SK-N-SH (cell line): Measurements from ENCODE around the gene SLC9A6. TPM values are rescaled to one million over a fixed set of nuclear protein-coding genes. Genes with fewer than 3 reads are reported as not detected.

Source experiments
- CTCF ChIA-PET: fragments of 300-600, 350-600 bp; formaldehyde crosslinking; extraction: SDS; loops from one replicate; lab custom pipeline; 2021; lab: Yijun Ruan, JAX
- POLR2A ChIA-PET: fragments of 350-600 bp; sonication (Branson Sonifier 250); formaldehyde crosslinking; extraction: SDS; loops from one replicate; lab custom pipeline; 2020; ENCODE audit warnings: antibody characterized with exemption, inconsistent platforms; lab: Yijun Ruan, JAX
- DNase-seq: peaks from one replicate; pipeline ENCODE4 v3.0.0; 2012
- H2AFZ ChIP-seq: fragments of 200-600 bp; sonication (generic); 2 replicates; pipeline ENCODE4 v1.8.1; 2016; ENCODE audit warnings: antibody characterized with exemption, mild to moderate bottlenecking, low read depth
- H3F3A ChIP-seq: fragments of 200-600 bp; sonication (generic); replicated peaks from 2 replicates; pipeline ENCODE3; 2016; ENCODE audit warnings: antibody characterized with exemption, mild to moderate bottlenecking; ENCODE audit not compliant: insufficient read depth
- H3K27ac ChIP-seq, 2 experiments: fragments of 200-500 bp in 1 of 2; fragments of 200-600 bp in 1 of 2; sonication (Bioruptor generic) in 1 of 2; sonication (generic), shearing (Covaris generic) in 1 of 2; 2 replicates each; pipeline versions ENCODE4 v1.5.1 to v1.6.1; 2014 to 2016; ENCODE audit warnings: low read depth in 2 of 2, inconsistent platforms in 1 of 2, low read length in 1 of 2, mild to moderate bottlenecking in 1 of 2, mixed read lengths in 1 of 2
- H3K27me3 ChIP-seq: fragments of 200-600 bp; sonication (generic), shearing (Covaris generic); 2 replicates; pipeline ENCODE4 v1.6.1; 2016; ENCODE audit warnings: mixed run types; ENCODE audit not compliant: insufficient read depth
- H3K36me3 ChIP-seq, 2 experiments: fragments of 200-500 bp in 1 of 2; fragments of 200-600 bp in 1 of 2; sonication (Bioruptor generic) in 1 of 2; sonication (generic) in 1 of 2; replicated peaks in 1 of 2; 2 replicates each; pipeline versions ENCODE3 to v1.5.1; 2014 to 2016; ENCODE audit warnings: low read length in 1 of 2, mild to moderate bottlenecking in 1 of 2; ENCODE audit not compliant: insufficient read depth in 2 of 2, control insufficient read depth in 1 of 2
- H3K4me1 ChIP-seq, 2 experiments: fragments of 200-500 bp in 1 of 2; fragments of 200-600 bp in 1 of 2; sonication (Bioruptor generic) in 1 of 2; sonication (generic), shearing (Covaris generic) in 1 of 2; 2 replicates each; pipeline versions ENCODE4 v1.5.1 to v1.6.1; 2014 to 2016; ENCODE audit warnings: low read depth in 1 of 2, low read length in 1 of 2, mixed run types in 1 of 2; ENCODE audit not compliant: insufficient read depth in 2 of 2, control insufficient read depth in 1 of 2
- H3K4me2 ChIP-seq: fragments of 200-600 bp; sonication (generic), shearing (Covaris generic); 2 replicates; pipeline ENCODE4 v1.6.1; 2017; ENCODE audit warnings: mixed run types
- H3K4me3 ChIP-seq, 2 experiments: fragments of 200-500 bp in 1 of 2; fragments of 200-600 bp in 1 of 2; sonication (Bioruptor generic) in 1 of 2; sonication (generic), shearing (Covaris generic) in 1 of 2; 2 replicates each; pipeline versions ENCODE4 v1.5.1 to v1.8.1; 2014 to 2016; ENCODE audit warnings: low read depth in 2 of 2, inconsistent platforms in 1 of 2, low read length in 1 of 2, mild to moderate bottlenecking in 1 of 2, mixed read lengths in 1 of 2, moderate library complexity in 1 of 2
- H3K79me2 ChIP-seq: fragments of 200-600 bp; sonication (generic); 2 replicates; pipeline ENCODE4 v1.8.1; 2017; ENCODE audit warnings: mild to moderate bottlenecking; ENCODE audit not compliant: insufficient read depth
- H3K9ac ChIP-seq: fragments of 200-600 bp; sonication (generic); 2 replicates; pipeline ENCODE4 v1.6.1; 2017; ENCODE audit warnings: mixed run types
- H3K9me2 ChIP-seq: fragments of 200-600 bp; sonication (generic); 2 replicates; pipeline ENCODE4 v1.6.1; 2017; ENCODE audit warnings: mixed run types
- H3K9me3 ChIP-seq: fragments of 200-600 bp; sonication (generic); 2 replicates; pipeline ENCODE4 v1.6.1; 2017; ENCODE audit warnings: mixed run types, mild to moderate bottlenecking, moderate library complexity
- H4K20me1 ChIP-seq: fragments of 200-600 bp; sonication (generic); 2 replicates; pipeline ENCODE4 v1.6.1; 2017; ENCODE audit warnings: mild to moderate bottlenecking, mixed run types; ENCODE audit not compliant: insufficient read depth
- CHD2 ChIP-seq: fragments of 150-350 bp; IDR thresholded peaks from 2 replicates; pipeline ENCODE4 v1.6.1; 2018; ENCODE audit warnings: low read length; ENCODE audit not compliant: partially characterized antibody
- EP300 ChIP-seq, 2 experiments: IDR thresholded peaks; 2 replicates each; pipeline versions ENCODE4 v1.4.0 to v1.6.1; 2012; ENCODE audit warnings: borderline replicate concordance in 1 of 2, low read depth in 1 of 2, low read length in 1 of 2
- FOXM1 ChIP-seq: IDR thresholded peaks from 2 replicates; pipeline ENCODE4 v1.4.0; 2012; ENCODE audit warnings: low read depth, mild to moderate bottlenecking
- GABPA ChIP-seq: IDR thresholded peaks from 2 replicates; pipeline ENCODE4 v1.4.0; 2012; ENCODE audit warnings: low read depth, mild to moderate bottlenecking
- GATA2 ChIP-seq: sonication (generic); formaldehyde crosslinking; IDR thresholded peaks from 2 replicates; pipeline ENCODE4 v1.5.0; 2020; ENCODE audit warnings: mild to moderate bottlenecking, missing genetic modification reagents
- JUND ChIP-seq: IDR thresholded peaks from 2 replicates; pipeline ENCODE4 v1.4.0; 2012
- MAX ChIP-seq: IDR thresholded peaks from 2 replicates; pipeline ENCODE4 v1.4.0; 2012; ENCODE audit warnings: low read depth
- NFIC ChIP-seq: IDR thresholded peaks from 2 replicates; pipeline ENCODE4 v1.4.0; 2012; ENCODE audit warnings: borderline replicate concordance
- RCOR1 ChIP-seq: fragments of 150-350 bp; IDR thresholded peaks from 2 replicates; pipeline ENCODE4 v1.6.1; 2017; ENCODE audit warnings: antibody characterized with exemption, low read length
- REST ChIP-seq: IDR thresholded peaks from 2 replicates; pipeline ENCODE4 v1.6.1; 2012; ENCODE audit warnings: mild to moderate bottlenecking, low read depth, low read length, moderate library complexity
- SMC3 ChIP-seq: IDR thresholded peaks from 2 replicates; pipeline ENCODE4 v1.6.1; 2012; ENCODE audit warnings: low read depth, low read length, improper control_type of control experiment
- TAF1 ChIP-seq: IDR thresholded peaks from 2 replicates; pipeline ENCODE4 v1.6.1; 2012; ENCODE audit warnings: low read depth, mild to moderate bottlenecking, low read length, moderate library complexity, borderline replicate concordance
- WGBS: methylation state at CpG from one replicate; pipeline ENCODE4 v1.1.6; 2017; ENCODE audit warnings: low lambda C conversion rate; 5-methylcytosine and 5-hydroxymethylcytosine counted together
- polyA plus RNA-seq, 3 experiments: library from polyadenylated mRNA; depleted of rRNA; stranded (reverse); fragments of >200 nt; gene quantifications; 2 replicates each; pipeline ENCODE4 v1.2.3, GENCODE V29; 2012
- TF ChIP-seq, protein P1 (sequence below): fragments of 200-600 bp; sonication (generic); IDR thresholded peaks from 2 replicates; pipeline ENCODE4 v1.6.1; 2017; ENCODE audit warnings: antibody characterized with exemption, mild to moderate bottlenecking, moderate library complexity
- TF ChIP-seq, protein P2 (sequence below): fragments of 150-350 bp; IDR thresholded peaks from 2 replicates; pipeline ENCODE4 v1.6.1; 2017; ENCODE audit warnings: antibody characterized with exemption, low read length, low read depth, borderline replicate concordance

SLC9A6 gene
- polyA plus RNA-seq, 1 of the 3 experiments (the other 2 are of a cell fraction) = 5.0 TPM

DNA sequence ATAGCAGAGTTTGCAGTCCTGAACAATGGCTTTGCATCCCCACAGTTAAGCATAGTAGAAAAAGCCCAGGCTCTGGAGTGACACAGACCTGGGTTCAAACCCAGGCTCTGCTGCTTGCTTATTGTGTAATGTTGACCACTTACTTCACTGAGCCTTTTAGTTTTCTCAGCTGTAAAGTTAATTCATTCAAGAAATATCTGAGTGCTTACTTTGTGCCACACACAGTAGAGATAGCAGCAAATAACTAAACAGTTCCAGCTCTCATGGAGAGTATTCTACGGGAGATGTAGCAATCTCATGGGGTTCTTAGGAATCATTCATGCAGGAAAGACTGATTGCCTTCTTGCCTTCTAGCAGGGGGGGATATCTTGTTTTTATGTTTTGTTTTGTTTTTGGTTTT, 63.2 kb downstream of the SLC9A6 start:
- Histone ChIP-seq H3F3A (peaks cover 9% of the 10 kb centered on the region), H3K9me3 (no peaks in the 10 kb centered on the region), H4K20me1 (peaks cover 4% of the 10 kb centered on the region; the same call in 1 of the 2 replicates), H3K4me1 (peaks cover 0 to 8% of the 10 kb centered on the region in 2 experiments; a peak in 2 of 4 replicates), H3K9me2 (no peaks in the 10 kb centered on the region), H3K4me3 (no peak overlapping the region), H2AFZ (no peak overlapping the region), H3K4me2 (no peak overlapping the region)
- 35% methylated on average over 1 of the region's 1 CpG for WGBS
- ChIA-PET CTCF (no interaction called here), POLR2A (no interaction called here)
- TF ChIP-seq NFIC (no peak), MAX (no peak), CHD2 (no peak), TAF1 (no peak), GABPA (no peak), GATA2 (CRISPR knock-in tag) (no peak), JUND (no peak), SMC3 (no peak), REST (no peak), FOXM1 (no peak), RCOR1 (no peak), EP300 (IDR thresholded peaks at IDR 0.05; ENCODE audit: borderline replicate concordance in 1 of 2, low read depth in 1 of 2, low read length in 1 of 2) (no peak)
- TF ChIP-seq, protein P1, sequence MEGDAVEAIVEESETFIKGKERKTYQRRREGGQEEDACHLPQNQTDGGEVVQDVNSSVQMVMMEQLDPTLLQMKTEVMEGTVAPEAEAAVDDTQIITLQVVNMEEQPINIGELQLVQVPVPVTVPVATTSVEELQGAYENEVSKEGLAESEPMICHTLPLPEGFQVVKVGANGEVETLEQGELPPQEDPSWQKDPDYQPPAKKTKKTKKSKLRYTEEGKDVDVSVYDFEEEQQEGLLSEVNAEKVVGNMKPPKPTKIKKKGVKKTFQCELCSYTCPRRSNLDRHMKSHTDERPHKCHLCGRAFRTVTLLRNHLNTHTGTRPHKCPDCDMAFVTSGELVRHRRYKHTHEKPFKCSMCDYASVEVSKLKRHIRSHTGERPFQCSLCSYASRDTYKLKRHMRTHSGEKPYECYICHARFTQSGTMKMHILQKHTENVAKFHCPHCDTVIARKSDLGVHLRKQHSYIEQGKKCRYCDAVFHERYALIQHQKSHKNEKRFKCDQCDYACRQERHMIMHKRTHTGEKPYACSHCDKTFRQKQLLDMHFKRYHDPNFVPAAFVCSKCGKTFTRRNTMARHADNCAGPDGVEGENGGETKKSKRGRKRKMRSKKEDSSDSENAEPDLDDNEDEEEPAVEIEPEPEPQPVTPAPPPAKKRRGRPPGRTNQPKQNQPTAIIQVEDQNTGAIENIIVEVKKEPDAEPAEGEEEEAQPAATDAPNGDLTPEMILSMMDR = no peak
- TF ChIP-seq, protein P2, sequence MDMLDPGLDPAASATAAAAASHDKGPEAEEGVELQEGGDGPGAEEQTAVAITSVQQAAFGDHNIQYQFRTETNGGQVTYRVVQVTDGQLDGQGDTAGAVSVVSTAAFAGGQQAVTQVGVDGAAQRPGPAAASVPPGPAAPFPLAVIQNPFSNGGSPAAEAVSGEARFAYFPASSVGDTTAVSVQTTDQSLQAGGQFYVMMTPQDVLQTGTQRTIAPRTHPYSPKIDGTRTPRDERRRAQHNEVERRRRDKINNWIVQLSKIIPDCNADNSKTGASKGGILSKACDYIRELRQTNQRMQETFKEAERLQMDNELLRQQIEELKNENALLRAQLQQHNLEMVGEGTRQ = no peak
- TF ChIP-seq, all 33 proteins: peak for 0
- no peak overlapping the region for H3K27ac ChIP-seq
- peaks cover 10% of the 10 kb centered on the region; the same call in 1 of the 2 replicates for H3K27me3 ChIP-seq
- no peaks in the 10 kb centered on the region for H3K36me3 ChIP-seq
- DNase-seq = no peak
- no peak overlapping the region for H3K9ac ChIP-seq
- H3K79me2 ChIP-seq = no peaks in the 10 kb centered on the region
